Endodermal cell (in vitro differentiated cells): ENCODE results near the gene SLC26A2. TPM values are rescaled to one million over a fixed set of nuclear protein-coding genes. Genes with fewer than 3 reads are reported as not detected.

Source experiments
- DNase-seq: peaks from one replicate; pipeline ENCODE4 v3.0.0-alpha.2; 2017
- H3K27ac ChIP-seq: 2 replicates; pipeline ENCODE4 v1.5.1; 2013; ENCODE audit warnings: mild to moderate bottlenecking, low read depth, low read length, moderate library complexity
- H3K27me3 ChIP-seq: 2 replicates; pipeline ENCODE4 v1.6.1; 2013; ENCODE audit warnings: mild to moderate bottlenecking, low read length, moderate library complexity; ENCODE audit not compliant: insufficient read depth, control insufficient read depth, poor library complexity, severe bottlenecking
- H3K36me3 ChIP-seq: 2 replicates; pipeline ENCODE4 v1.7.0; 2013; ENCODE audit warnings: mild to moderate bottlenecking, low read length, moderate library complexity; ENCODE audit not compliant: control insufficient read depth, insufficient read depth
- H3K4me1 ChIP-seq: one replicate; pipeline ENCODE4 v1.7.0; 2013; ENCODE audit warnings: low read length; ENCODE audit not compliant: control insufficient read depth, insufficient read depth
- H3K4me3 ChIP-seq: 2 replicates; pipeline ENCODE4 v1.5.1; 2013; ENCODE audit warnings: mild to moderate bottlenecking, low read length, moderate library complexity
- H3K9ac ChIP-seq: 2 replicates; pipeline ENCODE4 v1.6.1; 2013; ENCODE audit warnings: mild to moderate bottlenecking, low read length, moderate library complexity; ENCODE audit not compliant: poor library complexity, severe bottlenecking; ENCODE audit errors: extremely low read depth
- H3K9me3 ChIP-seq: 2 replicates; pipeline ENCODE4 v1.6.1; 2013; ENCODE audit warnings: mild to moderate bottlenecking, low read length, moderate library complexity; ENCODE audit not compliant: control insufficient read depth
- H3K27ac Mint-ChIP-seq: 2 replicates; pipeline ENCODE4 v1.8.0; 2020; ENCODE audit warnings: mixed read lengths
- H3K27me3 Mint-ChIP-seq: 2 replicates; pipeline ENCODE4 v1.8.0; 2021; ENCODE audit warnings: mild to moderate bottlenecking, mixed read lengths; ENCODE audit not compliant: insufficient read depth
- H3K36me3 Mint-ChIP-seq: 2 replicates; pipeline ENCODE4 v1.8.0; 2020; ENCODE audit warnings: low read depth, mixed read lengths
- H3K4me1 Mint-ChIP-seq: 2 replicates; pipeline ENCODE4 v1.8.0; 2020; ENCODE audit warnings: mixed read lengths
- H3K4me3 Mint-ChIP-seq: 2 replicates; pipeline ENCODE4 v1.8.0; 2020; ENCODE audit warnings: mild to moderate bottlenecking, moderate library complexity, mixed read lengths
- H3K9me3 Mint-ChIP-seq: 2 replicates; pipeline ENCODE4 v1.8.0; 2020; ENCODE audit warnings: mild to moderate bottlenecking, mixed read lengths
- whole genome bisulfite sequencing, 2 experiments: methylation state at CpG; one replicate each; pipeline versions ENCODE4 v1.1.5 to v1.1.7; 2013; ENCODE audit warnings: missing lambda C conversion rate in 2 of 2, mixed read lengths in 1 of 2; ENCODE audit not compliant: insufficient coverage in 1 of 2, insufficient read length in 1 of 2; 5-methylcytosine and 5-hydroxymethylcytosine counted together
- total RNA-seq, 2 donors: library from RNA; stranded (reverse); fragmentation: NEBNext Ultra II Directional in 1 of 2; extraction: Animal tissue kit (Norgen Biotek cat#: 25700) in 1 of 2; gene quantifications; 2 replicates in 1 of 2; 3 replicates in 1 of 2; pipeline ENCODE4 v1.2.1, GENCODE V29; 2021
- TF ChIP-seq, protein P1 (sequence below): fragments of 200-600 bp; sonication (generic); conservative IDR thresholded peaks from 2 replicates; pipeline ENCODE4 v1.5.0; 2021; ENCODE audit warnings: antibody characterized with exemption, mild to moderate bottlenecking

Gene SLC26A2
- total RNA-seq, 2 donors from 2014 or later, result 22.3 to 23.9 TPM

DNA sequence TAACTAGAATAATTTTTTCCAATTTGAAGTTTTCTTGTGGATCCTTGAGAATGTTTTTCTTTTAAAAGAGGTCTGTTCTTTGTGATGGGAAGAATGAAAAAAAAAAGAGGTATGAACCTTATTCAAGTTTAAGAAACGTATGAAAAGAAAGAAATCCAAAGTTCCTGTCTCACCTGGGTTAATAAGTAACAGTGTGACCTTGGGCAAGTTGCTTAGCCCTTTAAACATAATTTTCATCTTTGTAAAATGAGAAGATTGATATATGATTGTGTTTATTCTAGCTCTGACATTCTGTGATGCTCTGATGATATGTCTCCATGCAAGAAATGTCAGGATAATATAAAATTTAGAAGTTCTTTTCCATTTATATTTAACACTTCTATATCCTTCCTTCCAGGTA lies 19.3 kb downstream of the SLC26A2 start:
- H3K9ac ChIP-seq, result no peak overlapping the region
- Mint-ChIP-seq H3K4me1 (no peaks in the 10 kb centered on the region), H3K9me3 (no peaks in the 10 kb centered on the region), H3K36me3 (peaks cover 23% of the 10 kb centered on the region), H3K27ac (no peak overlapping the region), H3K4me3 (no peak overlapping the region), H3K27me3 (no peaks in the 10 kb centered on the region)
- H3K9me3 ChIP-seq, result no peaks in the 10 kb centered on the region
- H3K27me3 ChIP-seq, result no peaks in the 10 kb centered on the region
- TF ChIP-seq, protein P1, sequence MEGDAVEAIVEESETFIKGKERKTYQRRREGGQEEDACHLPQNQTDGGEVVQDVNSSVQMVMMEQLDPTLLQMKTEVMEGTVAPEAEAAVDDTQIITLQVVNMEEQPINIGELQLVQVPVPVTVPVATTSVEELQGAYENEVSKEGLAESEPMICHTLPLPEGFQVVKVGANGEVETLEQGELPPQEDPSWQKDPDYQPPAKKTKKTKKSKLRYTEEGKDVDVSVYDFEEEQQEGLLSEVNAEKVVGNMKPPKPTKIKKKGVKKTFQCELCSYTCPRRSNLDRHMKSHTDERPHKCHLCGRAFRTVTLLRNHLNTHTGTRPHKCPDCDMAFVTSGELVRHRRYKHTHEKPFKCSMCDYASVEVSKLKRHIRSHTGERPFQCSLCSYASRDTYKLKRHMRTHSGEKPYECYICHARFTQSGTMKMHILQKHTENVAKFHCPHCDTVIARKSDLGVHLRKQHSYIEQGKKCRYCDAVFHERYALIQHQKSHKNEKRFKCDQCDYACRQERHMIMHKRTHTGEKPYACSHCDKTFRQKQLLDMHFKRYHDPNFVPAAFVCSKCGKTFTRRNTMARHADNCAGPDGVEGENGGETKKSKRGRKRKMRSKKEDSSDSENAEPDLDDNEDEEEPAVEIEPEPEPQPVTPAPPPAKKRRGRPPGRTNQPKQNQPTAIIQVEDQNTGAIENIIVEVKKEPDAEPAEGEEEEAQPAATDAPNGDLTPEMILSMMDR, result no peak
- peaks cover 46% of the 10 kb centered on the region for H3K36me3 ChIP-seq
- DNase-seq, result no peak
- no peak overlapping the region for H3K4me3 ChIP-seq
- 88 to 100% methylated on average over 1 of the region's 1 CpG for WGBS, 2 experiments
- H3K4me1 ChIP-seq, result no peaks in the 10 kb centered on the region
- H3K27ac ChIP-seq, result no peak overlapping the region

DNA sequence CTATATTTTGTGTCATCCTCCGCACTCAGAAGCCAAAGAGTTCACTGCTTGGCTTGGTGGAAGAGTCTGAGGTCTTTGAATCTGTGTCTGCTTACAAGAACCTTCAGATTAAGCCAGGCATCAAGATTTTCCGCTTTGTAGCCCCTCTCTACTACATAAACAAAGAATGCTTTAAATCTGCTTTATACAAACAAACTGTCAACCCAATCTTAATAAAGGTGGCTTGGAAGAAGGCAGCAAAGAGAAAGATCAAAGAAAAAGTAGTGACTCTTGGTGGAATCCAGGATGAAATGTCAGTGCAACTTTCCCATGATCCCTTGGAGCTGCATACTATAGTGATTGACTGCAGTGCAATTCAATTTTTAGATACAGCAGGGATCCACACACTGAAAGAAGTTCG lies 20.6 kb downstream of the SLC26A2 start:
- 86 to 94% methylated on average over 1 to 3 of the region's 3 CpGs for WGBS, 2 experiments
- H3K4me1 ChIP-seq, result no peaks in the 10 kb centered on the region
- no peaks in the 10 kb centered on the region for H3K27me3 ChIP-seq
- no peak overlapping the region for H3K9ac ChIP-seq
- Mint-ChIP-seq H3K4me3 (no peak overlapping the region), H3K27ac (no peak overlapping the region), H3K9me3 (no peaks in the 10 kb centered on the region), H3K27me3 (no peaks in the 10 kb centered on the region), H3K4me1 (no peaks in the 10 kb centered on the region), H3K36me3 (peaks cover 23% of the 10 kb centered on the region)
- peaks cover 46% of the 10 kb centered on the region for H3K36me3 ChIP-seq
- TF ChIP-seq, protein P1, result no peak
- no peak overlapping the region for H3K4me3 ChIP-seq
- H3K27ac ChIP-seq, result no peak overlapping the region
- no peaks in the 10 kb centered on the region for H3K9me3 ChIP-seq
- DNase-seq, result no peak

DNA sequence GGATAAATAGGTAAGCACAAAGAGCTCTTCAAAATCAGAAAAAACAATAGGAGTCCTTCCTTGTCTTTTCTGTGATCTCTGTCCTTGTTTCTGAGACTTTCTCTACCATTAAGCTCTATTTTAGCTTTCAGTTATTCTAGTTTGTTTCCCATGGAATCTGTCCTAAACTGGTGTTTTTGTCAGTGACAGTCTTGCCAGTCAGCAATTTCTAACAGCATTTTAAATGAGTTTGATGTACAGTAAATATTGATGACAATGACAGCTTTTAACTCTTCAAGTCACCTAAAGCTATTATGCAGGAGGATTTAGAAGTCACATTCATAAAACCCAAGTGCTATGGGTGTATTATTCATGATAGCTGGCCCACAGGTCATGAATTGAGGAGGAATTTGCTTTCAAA lies 21.9 kb downstream of the SLC26A2 start:
- no peak overlapping the region for H3K27ac ChIP-seq
- no peaks in the 10 kb centered on the region for H3K27me3 ChIP-seq
- no peaks in the 10 kb centered on the region for H3K4me1 ChIP-seq
- H3K27me3 Mint-ChIP-seq, result no peaks in the 10 kb centered on the region
- H3K9ac ChIP-seq, result no peak overlapping the region
- peaks cover 21% of the 10 kb centered on the region for H3K36me3 Mint-ChIP-seq
- no peaks in the 10 kb centered on the region for H3K9me3 Mint-ChIP-seq
- no peak for DNase-seq
- no peak overlapping the region for H3K27ac Mint-ChIP-seq
- no peaks in the 10 kb centered on the region for H3K4me1 Mint-ChIP-seq
- no peak overlapping the region for H3K4me3 ChIP-seq
- H3K9me3 ChIP-seq, result no peaks in the 10 kb centered on the region
- H3K4me3 Mint-ChIP-seq, result no peak overlapping the region
- TF ChIP-seq, protein P1, result no peak
- peaks cover 45% of the 10 kb centered on the region for H3K36me3 ChIP-seq
